GM19455 (cell line): ENCODE data around the gene RFC2.
"Not testable (repeated sequence)": the region's sequence is repeated elsewhere in the genome, so short reads cannot be mapped to it uniquely, and the experiment has no call there.

Experiments
- ATAC-seq: cut with Tn5 transposase; IDR thresholded peaks from one replicate; pipeline ENCODE4 v1.9.1; 2021; ENCODE audit not compliant: unreplicated experiment

RFC2 gene

GRCh38 chr7:74219416-74219815, 34.8 kb downstream of the RFC2 start:
- no peak for ATAC-seq

GRCh38 chr7:74218343-74218698, 35.9 kb downstream of the RFC2 start:
- ATAC-seq = no peak

- ATAC-seq = no peak
These were observed 36.5 kb downstream of the RFC2 start for GRCh38 chr7:74217455-74218342.

- no peak for ATAC-seq
These were observed 37.8 kb downstream of the RFC2 start for GRCh38 chr7:74216361-74216761.

GRCh38 chr7:74215921-74216320, 38.3 kb downstream of the RFC2 start:
- no peak for ATAC-seq

GRCh38 chr7:74214816-74215630, 39.2 kb downstream of the RFC2 start:
- no peak for ATAC-seq

- ATAC-seq = no peak
These were observed 41.5 kb downstream of the RFC2 start for GRCh38 chr7:74212661-74213060.

GRCh38 chr7:74208241-74208640, 46.0 kb downstream of the RFC2 start:
- ATAC-seq = not testable (repeated sequence)

GRCh38 chr7:74207586-74207985, 46.6 kb downstream of the RFC2 start:
- ATAC-seq = no peak

- no peak for ATAC-seq
These were observed 47.5 kb downstream of the RFC2 start for GRCh38 chr7:74206589-74207120.

GRCh38 chr7:74206052-74206451, 48.1 kb downstream of the RFC2 start:
- ATAC-seq = not testable (repeated sequence)

- no peak for ATAC-seq
These were observed 50.1 kb downstream of the RFC2 start for GRCh38 chr7:74203956-74204618.

GRCh38 chr7:74202841-74203556, 51.2 kb downstream of the RFC2 start:
- ATAC-seq = no peak

- ATAC-seq = no peak
These were observed 54.4 kb downstream of the RFC2 start for GRCh38 chr7:74199551-74200355.

GRCh38 chr7:74197449-74198124, 56.6 kb downstream of the RFC2 start:
- no peak for ATAC-seq

- ATAC-seq = not testable (repeated sequence)
These were observed 58.1 kb downstream of the RFC2 start for GRCh38 chr7:74195968-74196654.

- ATAC-seq = not testable (repeated sequence)
These were observed 58.9 kb downstream of the RFC2 start for GRCh38 chr7:74195139-74195860.

- no peak for ATAC-seq
These were observed 59.5 kb downstream of the RFC2 start for GRCh38 chr7:74194686-74195085.
